KMS-11 (cell line): ENCODE data around the gene SGCD.

Experiments
- H2AFZ ChIP-seq: fragments of 200-600 bp; sonication (generic); 2 replicates; pipeline ENCODE4 v1.6.1; 2016; ENCODE audit warnings: antibody characterized with exemption, mixed run types, low read depth
- H3K27ac ChIP-seq: fragments of 200-600 bp; sonication (generic); 2 replicates; pipeline ENCODE4 v1.6.1; 2016; ENCODE audit warnings: mild to moderate bottlenecking, mixed run types
- H3K27me3 ChIP-seq: fragments of 200-600 bp; sonication (generic); 2 replicates; pipeline ENCODE4 v1.6.1; 2017; ENCODE audit warnings: mild to moderate bottlenecking, low read depth, mixed run types, moderate library complexity; ENCODE audit not compliant: insufficient read depth
- H3K36me3 ChIP-seq: fragments of 200-600 bp; sonication (generic); 2 replicates; pipeline ENCODE4 v1.6.1; 2017; ENCODE audit warnings: mild to moderate bottlenecking, mixed run types; ENCODE audit not compliant: insufficient read depth
- H3K4me1 ChIP-seq: fragments of 200-600 bp; sonication (generic); 2 replicates; pipeline ENCODE4 v1.6.1; 2016; ENCODE audit warnings: mild to moderate bottlenecking, low read depth, mixed run types; ENCODE audit not compliant: poor library complexity, severe bottlenecking
- H3K4me2 ChIP-seq: fragments of 200-600 bp; sonication (generic); 2 replicates; pipeline ENCODE4 v1.7.0; 2016; ENCODE audit warnings: mild to moderate bottlenecking, mixed run types
- H3K4me3 ChIP-seq: fragments of 200-600 bp; sonication (generic); IDR thresholded peaks from 2 replicates; pipeline ENCODE4 v1.6.1; 2017; ENCODE audit warnings: low read depth, low read length, mixed read lengths; ENCODE audit not compliant: insufficient read depth
- H3K79me2 ChIP-seq: fragments of 200-600 bp; sonication (generic); 2 replicates; pipeline ENCODE4 v1.6.1; 2016; ENCODE audit warnings: low read depth, mixed run types; ENCODE audit not compliant: insufficient read depth
- H3K9ac ChIP-seq: fragments of 200-600 bp; sonication (generic); 2 replicates; pipeline ENCODE4 v1.6.1; 2016; ENCODE audit warnings: mild to moderate bottlenecking, mixed run types
- H4K20me1 ChIP-seq: fragments of 200-600 bp; sonication (generic); 2 replicates; pipeline ENCODE4 v1.6.1; 2016; ENCODE audit warnings: mild to moderate bottlenecking, mixed run types; ENCODE audit not compliant: insufficient read depth
- CTCF ChIP-seq: fragments of 200-600 bp; sonication (generic); conservative IDR thresholded peaks from 2 replicates; pipeline ENCODE4 v1.6.1; 2017; ENCODE audit warnings: low read depth, mild to moderate bottlenecking, antibody characterized with exemption, low read length, moderate library complexity, mixed read lengths

Gene SGCD

GRCh38 chr5:156312897-156313694 is 13.9 kb upstream of the SGCD start:
- Histone ChIP-seq H3K27ac (no peak overlapping the region), H2AFZ (no peak overlapping the region), H3K79me2 (no peaks in the 10 kb centered on the region), H3K4me3 (no peak overlapping the region), H3K27me3 (no peaks in the 10 kb centered on the region), H3K4me1 (no peaks in the 10 kb centered on the region), H3K4me2 (no peak overlapping the region), H3K36me3 (no peaks in the 10 kb centered on the region), H3K9ac (no peak overlapping the region), H4K20me1 (no peaks in the 10 kb centered on the region)
- no peak for TF ChIP-seq CTCF

- no peaks in the 10 kb centered on the region for H3K79me2 ChIP-seq
- H3K4me3 ChIP-seq: no peak overlapping the region
- no peak for TF ChIP-seq CTCF
Measured at GRCh38 chr5:156314416-156314815, 12.5 kb upstream of the SGCD start.

GRCh38 chr5:156322666-156323065 is 4.3 kb upstream of the SGCD start:
- H3K36me3 ChIP-seq: no peaks in the 10 kb centered on the region
- no peaks in the 10 kb centered on the region for H3K79me2 ChIP-seq
- H3K27me3 ChIP-seq: no peaks in the 10 kb centered on the region
- H2AFZ ChIP-seq: no peak overlapping the region
- no peak overlapping the region for H3K4me3 ChIP-seq
- H4K20me1 ChIP-seq: no peaks in the 10 kb centered on the region
- no peak overlapping the region for H3K27ac ChIP-seq
- H3K4me2 ChIP-seq: no peak overlapping the region
- TF ChIP-seq CTCF: no peak
- no peaks in the 10 kb centered on the region for H3K4me1 ChIP-seq
- no peak overlapping the region for H3K9ac ChIP-seq

More at GRCh38 chr5:156314416-156314815, 12.5 kb upstream of the SGCD start:
- H3K36me3 ChIP-seq: no peaks in the 10 kb centered on the region
- H3K27me3 ChIP-seq: no peaks in the 10 kb centered on the region
- H4K20me1 ChIP-seq: no peaks in the 10 kb centered on the region
- no peak overlapping the region for H3K9ac ChIP-seq
- no peak overlapping the region for H3K27ac ChIP-seq
- H2AFZ ChIP-seq: no peak overlapping the region
- H3K4me2 ChIP-seq: no peak overlapping the region
- H3K4me1 ChIP-seq: no peaks in the 10 kb centered on the region

DNA sequence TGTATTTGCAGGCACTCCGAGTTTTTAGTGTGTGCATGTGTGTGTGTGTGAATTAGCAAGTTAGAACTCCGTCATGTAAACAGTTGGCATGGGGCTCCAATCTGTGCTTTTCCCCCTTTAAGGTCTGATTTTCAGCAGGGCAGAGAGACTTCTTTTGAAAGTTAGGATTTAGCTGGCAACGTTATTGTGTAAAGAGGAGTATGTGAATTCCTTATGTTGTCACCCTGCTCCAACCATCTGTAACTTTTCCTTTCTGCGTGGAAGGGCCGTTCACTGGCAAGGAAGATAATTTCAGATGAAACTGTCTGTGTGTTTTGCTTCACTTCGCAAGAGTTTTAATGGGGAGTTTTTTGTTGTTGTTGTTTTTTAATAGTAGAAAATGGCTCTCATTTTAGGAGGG is 332 bp downstream of the SGCD start:
- Histone ChIP-seq H3K36me3 (no peaks in the 10 kb centered on the region), H3K9ac (no peak overlapping the region), H2AFZ (no peak overlapping the region), H3K4me1 (no peaks in the 10 kb centered on the region), H4K20me1 (no peaks in the 10 kb centered on the region), H3K27me3 (no peaks in the 10 kb centered on the region), H3K4me2 (no peak overlapping the region), H3K79me2 (no peaks in the 10 kb centered on the region), H3K4me3 (no peak overlapping the region), H3K27ac (no peak overlapping the region)
- TF ChIP-seq CTCF: no peak
